ENCODE measurements around the gene TSSC4.

TSSC4 gene

DNA sequence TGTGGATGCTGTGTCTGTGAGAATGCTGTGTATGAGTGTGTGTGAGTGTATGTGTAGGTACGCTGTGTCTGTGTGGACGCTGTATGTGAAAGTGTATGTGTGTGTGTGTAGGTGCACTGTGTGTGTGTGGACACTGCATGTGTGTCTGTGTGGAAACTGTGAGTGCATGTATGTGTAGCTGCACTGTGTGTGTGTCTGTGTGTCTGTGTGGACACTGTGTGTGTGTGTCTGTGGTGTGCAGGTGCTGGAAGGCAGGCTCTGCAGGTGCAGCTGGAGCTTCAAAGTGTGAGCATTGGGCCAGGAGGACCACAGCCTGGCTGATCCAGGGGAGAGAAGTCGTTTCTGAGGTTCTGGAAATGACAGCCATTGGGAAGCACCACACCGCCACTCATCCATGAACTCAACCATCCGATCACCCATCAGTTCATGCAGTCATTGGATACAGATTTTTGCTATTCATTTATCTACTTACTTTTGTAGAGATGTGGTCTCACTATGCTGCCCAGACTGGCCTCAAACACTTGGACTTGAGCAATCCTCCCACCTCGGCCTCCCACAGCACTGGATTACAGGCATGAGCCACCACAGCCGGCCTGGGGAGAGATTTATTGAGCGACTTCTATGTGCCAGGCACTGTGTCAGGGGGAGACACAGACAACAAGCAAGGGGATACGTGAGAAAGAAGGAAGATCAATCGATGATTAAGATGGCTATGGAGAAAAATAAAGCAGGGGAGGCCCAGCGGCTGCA lies 34.1 kb downstream of the TSSC4 start:
- Histone ChIP-seq H3K9ac (no peak overlapping the region), H3K4me2 (no peak overlapping the region), H3K36me3 (ENCODE audit: insufficient read depth) (no peaks in the 10 kb centered on the region), H3K27ac (no peak overlapping the region), H3K4me3 (IDR thresholded peaks at IDR 0.05; ENCODE audit: insufficient read depth, low read depth, low read length) (no peak overlapping the region), H4K20me1 (ENCODE audit: insufficient read depth) (no peaks in the 10 kb centered on the region), H3K27me3 (ENCODE audit: insufficient read depth, low read depth) (no peaks in the 10 kb centered on the region), H3K79me2 (ENCODE audit: insufficient read depth, low read depth) (no peaks in the 10 kb centered on the region), H2AFZ (ENCODE audit: low read depth) (no peak overlapping the region), H3K4me1 (ENCODE audit: low read depth, poor library complexity, severe bottlenecking) (no peaks in the 10 kb centered on the region)
- no peak for TF ChIP-seq CTCF (conservative IDR thresholded peaks at IDR 0.05; ENCODE audit: low read depth, low read length)

- H3K4me2 ChIP-seq, result no peak overlapping the region
- no peaks in the 10 kb centered on the region for H3K27me3 ChIP-seq (ENCODE audit: insufficient read depth, low read depth)
- H3K4me1 ChIP-seq (ENCODE audit: low read depth, poor library complexity, severe bottlenecking), result no peaks in the 10 kb centered on the region
- H4K20me1 ChIP-seq (ENCODE audit: insufficient read depth), result no peaks in the 10 kb centered on the region
- H3K36me3 ChIP-seq (ENCODE audit: insufficient read depth), result no peaks in the 10 kb centered on the region
- no peaks in the 10 kb centered on the region for H3K79me2 ChIP-seq (ENCODE audit: insufficient read depth, low read depth)
- no peak overlapping the region for H2AFZ ChIP-seq (ENCODE audit: low read depth)
- no peak overlapping the region for H3K27ac ChIP-seq
- no peak overlapping the region for H3K9ac ChIP-seq
- H3K4me3 ChIP-seq (IDR thresholded peaks at IDR 0.05; ENCODE audit: insufficient read depth, low read depth, low read length), result no peak overlapping the region
- no peak for TF ChIP-seq CTCF (conservative IDR thresholded peaks at IDR 0.05; ENCODE audit: low read depth, low read length)
Observed at GRCh38 chr11:2435288-2436012, 34.9 kb downstream of the TSSC4 start.

DNA sequence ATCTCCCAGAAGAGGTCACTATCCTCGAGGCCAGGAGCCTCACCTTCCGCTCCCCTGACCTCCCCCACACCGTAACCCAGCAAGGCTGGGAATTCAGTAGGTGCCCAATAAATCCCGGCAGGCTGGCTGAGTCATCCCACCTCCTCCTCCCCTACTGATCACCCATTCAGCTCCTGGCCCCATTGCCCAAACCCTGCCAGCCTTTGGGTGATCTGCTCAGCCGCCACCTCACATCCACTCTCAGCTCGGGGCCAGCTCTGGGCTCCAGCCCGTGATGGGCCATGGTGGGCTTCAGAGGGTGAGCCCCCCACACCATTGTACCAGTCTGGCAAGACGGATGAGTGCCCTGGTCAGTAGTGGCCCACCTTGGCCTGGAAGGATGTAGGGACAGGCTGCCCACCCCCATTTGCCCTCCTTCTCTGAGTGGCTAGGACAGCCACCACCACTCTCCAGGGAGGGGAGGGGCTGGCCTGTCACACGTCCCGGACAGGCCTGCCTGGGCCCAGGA lies 35.5 kb downstream of the TSSC4 start:
- Histone ChIP-seq H3K27me3 (ENCODE audit: insufficient read depth, low read depth) (no peaks in the 10 kb centered on the region), H3K4me3 (IDR thresholded peaks at IDR 0.05; ENCODE audit: insufficient read depth, low read depth, low read length) (no peak overlapping the region), H3K4me2 (no peak overlapping the region), H2AFZ (ENCODE audit: low read depth) (no peak overlapping the region), H3K9ac (no peak overlapping the region), H4K20me1 (ENCODE audit: insufficient read depth) (no peaks in the 10 kb centered on the region), H3K4me1 (ENCODE audit: low read depth, poor library complexity, severe bottlenecking) (peaks cover 4% of the 10 kb centered on the region), H3K79me2 (ENCODE audit: insufficient read depth, low read depth) (no peaks in the 10 kb centered on the region), H3K36me3 (ENCODE audit: insufficient read depth) (no peaks in the 10 kb centered on the region), H3K27ac (no peak overlapping the region)
- no peak for TF ChIP-seq CTCF (conservative IDR thresholded peaks at IDR 0.05; ENCODE audit: low read depth, low read length)

GRCh38 chr11:2436521-2437031 lies 36.0 kb downstream of the TSSC4 start:
- Histone ChIP-seq H3K36me3 (ENCODE audit: insufficient read depth) (no peaks in the 10 kb centered on the region), H3K27me3 (ENCODE audit: insufficient read depth, low read depth) (no peaks in the 10 kb centered on the region), H3K4me2 (no peak overlapping the region), H3K27ac (no peak overlapping the region), H3K4me1 (ENCODE audit: low read depth, poor library complexity, severe bottlenecking) (peaks cover 9% of the 10 kb centered on the region), H4K20me1 (ENCODE audit: insufficient read depth) (no peaks in the 10 kb centered on the region), H3K4me3 (IDR thresholded peaks at IDR 0.05; ENCODE audit: insufficient read depth, low read depth, low read length) (no peak overlapping the region), H2AFZ (ENCODE audit: low read depth) (no peak overlapping the region), H3K9ac (no peak overlapping the region), H3K79me2 (ENCODE audit: insufficient read depth, low read depth) (no peaks in the 10 kb centered on the region)
- no peak for TF ChIP-seq CTCF (conservative IDR thresholded peaks at IDR 0.05; ENCODE audit: low read depth, low read length)
